HG03460 (cell line): ENCODE data around the gene DECR2.
"Not testable (repeated sequence)": the region's sequence is repeated elsewhere in the genome, so short reads cannot be mapped to it uniquely, and the experiment has no call there.

Experiments
- ATAC-seq: cut with Tn5 transposase; IDR thresholded peaks from one replicate; pipeline ENCODE4 v1.9.1; 2021; ENCODE audit not compliant: unreplicated experiment

The DECR2 gene

GRCh38 chr16:399340-400019, 2.2 kb upstream of the DECR2 start:
- no peak for ATAC-seq

DNA sequence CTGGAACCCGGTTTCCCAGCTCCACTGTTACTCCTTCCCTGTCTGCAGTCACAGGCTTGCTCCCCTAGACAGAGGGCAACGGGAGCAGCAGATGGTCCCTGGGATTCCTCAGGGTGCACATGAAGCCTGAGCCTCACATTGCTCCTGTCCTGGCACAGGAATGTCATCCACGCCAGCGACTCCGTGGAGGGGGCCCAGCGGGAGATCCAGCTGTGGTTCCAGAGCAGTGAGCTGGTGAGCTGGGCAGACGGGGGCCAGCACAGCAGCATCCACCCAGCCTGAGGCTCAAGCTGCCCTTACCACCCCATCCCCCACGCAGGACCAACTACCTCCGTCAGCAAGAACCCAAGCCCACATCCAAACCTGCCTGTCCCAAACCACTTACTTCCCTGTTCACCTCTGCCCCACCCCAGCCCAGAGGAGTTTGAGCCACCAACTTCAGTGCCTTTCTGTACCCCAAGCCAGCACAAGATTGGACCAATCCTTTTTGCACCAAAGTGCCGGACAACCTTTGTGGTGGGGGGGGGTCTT, 1.6 kb upstream of the DECR2 start:
- ATAC-seq, result no peak

GRCh38 chr16:404971-405486, 3.3 kb downstream of the DECR2 start:
- no peak for ATAC-seq

- ATAC-seq, result no peak
Observed at GRCh38 chr16:405548-406506, 4.1 kb downstream of the DECR2 start.

DNA sequence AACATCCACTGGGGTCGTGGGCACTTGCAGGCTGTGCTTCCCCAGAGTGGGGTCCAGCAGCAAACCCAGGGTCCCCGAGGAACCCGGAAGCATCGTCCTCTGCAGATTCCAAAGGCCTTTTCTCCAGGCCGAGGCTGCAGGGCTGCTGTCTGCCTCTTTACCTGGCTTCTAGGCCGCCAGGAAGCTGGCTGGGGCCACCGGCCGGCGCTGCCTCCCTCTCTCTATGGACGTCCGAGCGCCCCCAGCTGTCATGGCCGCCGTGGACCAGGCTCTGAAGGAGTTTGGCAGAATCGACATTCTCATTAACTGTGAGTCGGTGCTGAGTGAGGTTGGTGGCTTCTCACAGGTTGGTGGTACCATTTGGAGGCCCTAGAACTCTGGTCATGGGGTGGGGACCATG, 5.6 kb downstream of the DECR2 start:
- no peak for ATAC-seq

DNA sequence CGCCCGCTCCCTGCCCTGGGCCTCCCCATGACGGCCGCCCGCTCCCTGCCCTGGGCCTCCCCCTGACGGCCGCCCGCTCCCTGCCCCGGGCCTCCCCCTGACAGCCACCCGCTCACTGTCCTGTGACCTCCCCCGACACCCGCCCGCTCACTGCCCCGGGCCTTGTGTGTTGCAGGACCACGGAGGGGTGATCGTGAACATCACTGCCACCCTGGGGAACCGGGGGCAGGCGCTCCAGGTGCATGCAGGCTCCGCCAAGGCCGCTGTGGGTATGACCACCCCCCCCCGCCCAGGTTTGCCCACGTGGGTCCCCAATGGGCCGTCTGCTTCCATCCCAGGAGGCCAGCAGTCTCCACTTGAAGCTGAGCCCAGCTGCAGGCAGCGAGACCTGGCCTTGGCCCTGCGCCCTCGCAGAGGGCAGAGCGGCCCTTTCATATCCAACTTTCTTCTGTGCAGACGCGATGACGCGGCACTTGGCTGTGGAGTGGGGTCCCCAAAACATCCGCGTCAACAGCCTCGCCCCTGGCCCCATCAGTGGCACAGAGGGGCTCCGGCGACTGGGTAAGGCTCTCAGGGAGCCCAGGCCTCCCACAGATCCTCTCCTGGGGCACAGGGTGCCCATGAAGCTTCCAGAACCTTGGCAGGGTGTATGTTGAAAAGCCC, 9.0 kb downstream of the DECR2 start:
- no peak for ATAC-seq

DNA sequence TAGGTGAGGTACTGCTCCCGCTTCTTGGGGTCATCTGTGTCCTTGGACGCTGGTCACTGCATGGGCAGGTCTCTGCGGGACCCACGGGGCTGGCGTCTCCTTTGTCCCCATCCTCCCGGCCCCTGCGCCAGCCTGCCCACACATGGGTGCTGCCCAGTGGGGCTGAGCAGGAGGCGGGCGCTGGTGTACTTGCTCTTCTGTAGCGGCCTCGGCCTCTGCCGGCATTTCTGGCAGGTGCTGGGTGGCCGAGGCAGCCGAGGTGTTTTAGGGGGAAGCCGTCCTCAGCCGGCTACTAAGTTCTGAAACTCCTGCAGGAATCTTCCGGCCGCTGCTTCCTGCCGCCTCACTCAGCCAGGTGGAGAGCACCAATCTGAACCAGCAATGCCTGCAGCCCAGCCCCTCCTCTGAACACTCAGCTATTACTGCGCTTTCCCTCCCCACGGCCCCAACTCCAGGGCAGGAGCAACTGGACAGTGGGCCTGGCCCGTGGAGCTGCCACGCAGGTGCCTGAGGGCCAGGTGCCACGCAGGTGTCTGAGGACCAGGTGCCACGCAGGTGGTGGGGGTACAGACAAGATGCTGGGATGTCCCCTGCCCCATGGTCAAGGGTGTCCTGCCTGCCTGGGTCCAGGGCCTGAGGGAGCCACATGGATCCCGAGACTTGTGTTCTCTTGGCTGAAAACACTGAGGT, 10.0 kb downstream of the DECR2 start:
- ATAC-seq, result no peak

- ATAC-seq, result no peak
Observed at GRCh38 chr16:414395-415169, 12.9 kb downstream of the DECR2 start.

DNA sequence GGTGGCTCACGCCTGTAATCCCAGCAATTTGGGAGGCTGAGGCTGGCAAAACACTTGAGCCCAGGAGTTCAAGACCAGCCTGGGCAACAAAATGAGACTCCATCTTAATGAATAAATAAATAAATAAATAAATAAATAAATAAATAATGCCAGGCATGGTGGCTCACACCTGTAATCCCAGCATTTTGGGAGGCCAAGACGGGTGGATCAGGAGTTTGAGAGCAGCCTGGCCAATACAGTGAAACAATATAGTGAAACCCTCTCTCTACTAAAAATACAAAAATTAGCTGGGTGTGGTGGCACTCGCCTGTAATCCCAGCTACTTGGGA, 13.4 kb downstream of the DECR2 start:
- ATAC-seq, result not testable (repeated sequence)

- not testable (repeated sequence) for ATAC-seq
Observed at GRCh38 chr16:422179-422578, 20.5 kb downstream of the DECR2 start.

GRCh38 chr16:424033-424622, 22.4 kb downstream of the DECR2 start:
- ATAC-seq, result no peak

GRCh38 chr16:424623-425081, 23.0 kb downstream of the DECR2 start:
- ATAC-seq, result peak; percentile 8

GRCh38 chr16:425082-425718, 23.5 kb downstream of the DECR2 start, which contains the start of gene RAB11FIP3:
Gene RAB11FIP3, plus strand, starts transcription at chr16:425649. Its CDS starts 358 bp downstream, at chr16:426007.
- ATAC-seq, result peak; percentile 77

GRCh38 chr16:425740-426114, 24.0 kb downstream of the DECR2 start:
- peak; percentile 31 for ATAC-seq

DNA sequence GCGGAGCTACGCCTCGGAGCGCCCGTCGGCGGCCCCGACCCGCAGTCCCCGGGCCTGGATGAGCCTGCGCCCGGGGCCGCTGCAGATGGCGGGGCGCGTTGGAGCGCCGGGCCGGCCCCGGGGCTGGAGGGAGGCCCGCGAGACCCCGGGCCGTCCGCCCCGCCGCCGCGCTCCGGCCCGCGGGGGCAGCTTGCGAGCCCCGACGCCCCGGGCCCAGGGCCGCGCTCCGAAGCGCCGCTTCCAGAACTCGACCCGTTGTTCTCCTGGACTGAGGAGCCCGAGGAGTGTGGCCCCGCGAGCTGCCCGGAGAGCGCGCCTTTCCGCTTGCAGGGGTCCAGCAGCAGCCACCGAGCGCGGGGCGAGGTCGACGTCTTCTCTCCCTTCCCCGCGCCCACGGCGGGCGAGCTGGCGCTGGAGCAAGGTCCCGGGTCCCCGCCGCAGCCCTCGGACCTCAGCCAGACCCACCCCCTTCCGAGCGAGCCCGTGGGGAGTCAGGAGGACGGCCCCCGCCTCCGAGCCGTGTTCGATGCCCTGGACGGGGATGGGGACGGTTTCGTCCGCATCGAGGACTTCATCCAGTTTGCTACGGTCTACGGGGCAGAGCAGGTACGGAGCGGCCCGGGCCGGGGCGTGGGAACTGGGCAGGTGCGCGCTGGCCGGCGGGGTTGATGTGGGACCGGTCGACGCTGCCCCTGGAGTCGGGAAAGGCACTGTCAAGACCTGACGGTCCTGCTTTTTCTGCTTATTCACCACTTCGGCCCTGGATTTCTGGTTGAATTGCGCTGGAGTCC, 24.6 kb downstream of the DECR2 start:
- ATAC-seq, result no peak

DNA sequence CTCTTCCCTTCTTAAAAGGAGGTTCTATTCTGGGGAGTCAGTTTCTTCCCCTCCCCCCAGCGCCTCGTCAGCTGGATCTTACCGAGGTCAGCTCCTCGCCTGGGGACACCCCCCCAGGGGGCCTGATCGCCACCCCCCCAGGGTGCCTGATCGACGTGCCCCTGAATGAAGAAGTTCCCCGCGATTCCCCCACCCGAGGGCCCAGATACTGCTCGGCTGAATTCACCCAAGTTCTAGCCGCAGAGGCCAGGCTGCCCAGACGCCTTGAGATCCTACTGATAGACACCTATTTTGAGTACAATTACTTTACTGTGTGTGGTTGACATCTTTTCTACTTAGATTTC, 25.2 kb downstream of the DECR2 start:
- ATAC-seq, result no peak

- ATAC-seq, result no peak
Observed at GRCh38 chr16:427250-427649, 25.6 kb downstream of the DECR2 start.

DNA sequence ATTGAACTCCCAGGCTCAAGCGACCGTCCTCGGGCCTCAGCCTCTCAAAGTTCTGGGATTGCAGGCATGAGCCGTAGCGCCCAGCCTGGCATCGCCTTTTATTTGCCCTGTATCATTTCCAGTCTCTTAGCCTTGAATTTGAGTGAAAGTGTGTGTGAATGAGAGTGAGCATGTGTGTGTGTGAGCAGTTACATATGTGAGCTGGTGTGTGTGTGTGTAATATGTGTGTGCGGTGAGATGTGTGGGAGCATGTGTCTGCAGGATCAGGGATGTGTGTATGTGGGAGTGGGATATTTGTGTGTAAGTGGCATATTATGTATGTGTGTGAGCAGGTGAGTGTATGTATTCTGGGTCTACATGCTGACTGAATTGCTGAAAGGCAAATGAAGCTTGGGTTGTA, 29.2 kb downstream of the DECR2 start:
- no peak for ATAC-seq
